ENCODE results near the gene ZNF814.
"Not testable (repeated sequence)": the region's sequence is repeated elsewhere in the genome, so short reads cannot be mapped to it uniquely, and the experiment has no call there.

ZNF814 gene

GRCh38 chr19:57888560-57889231 is at the start of gene ZNF814:
ZNF814 (minus strand) TSS chr19:57889037; CDS start chr19:57888802, 235 bp downstream.
- DNase-seq (ENCODE audit: low spot score) = peak; percentile 85

GRCh38 chr19:57935731-57936130 is 46.9 kb upstream of the ZNF814 start:
- DNase-seq (ENCODE audit: low spot score) = no peak

GRCh38 chr19:57934820-57935665 is 46.2 kb upstream of the ZNF814 start, which contains the start of gene ZNF418:
ZNF418 (minus strand) TSS chr19:57935402; CDS start chr19:57933822, 1,580 bp downstream.
- DNase-seq (ENCODE audit: low spot score) = peak; percentile 57

GRCh38 chr19:57927587-57927986 is 38.8 kb upstream of the ZNF814 start:
- DNase-seq (ENCODE audit: low spot score) = no peak

GRCh38 chr19:57916168-57916995 is 27.5 kb upstream of the ZNF814 start, which contains the start of gene ZNF417:
ZNF417 (minus strand) TSS chr19:57916592; CDS start chr19:57916411, 181 bp downstream.
- DNase-seq (ENCODE audit: low spot score) = peak; percentile 89

- no peak for DNase-seq (ENCODE audit: low spot score)
Observed at GRCh38 chr19:57914531-57914930, 25.7 kb upstream of the ZNF814 start.

- no peak for DNase-seq (ENCODE audit: low spot score)
Observed at GRCh38 chr19:57907394-57907793, 18.6 kb upstream of the ZNF814 start.

GRCh38 chr19:57905258-57905657 is 16.4 kb upstream of the ZNF814 start:
- DNase-seq (ENCODE audit: low spot score) = no peak

GRCh38 chr19:57903618-57904184 is 14.9 kb upstream of the ZNF814 start:
- no peak for DNase-seq (ENCODE audit: low spot score)

GRCh38 chr19:57900311-57900710 is 11.5 kb upstream of the ZNF814 start:
- no peak for DNase-seq (ENCODE audit: low spot score)

GRCh38 chr19:57890706-57891105 is 1.9 kb upstream of the ZNF814 start:
- DNase-seq (ENCODE audit: low spot score) = not testable (repeated sequence)

- DNase-seq (ENCODE audit: low spot score) = no peak
Observed at GRCh38 chr19:57888107-57888559, 704 bp downstream of the ZNF814 start.

- DNase-seq (ENCODE audit: low spot score) = no peak
Observed at GRCh38 chr19:57887195-57887941, 1.5 kb downstream of the ZNF814 start.

- no peak for DNase-seq (ENCODE audit: low spot score)
Observed at GRCh38 chr19:57886046-57886445, 2.8 kb downstream of the ZNF814 start.

- not testable (repeated sequence) for DNase-seq (ENCODE audit: low spot score)
Observed at GRCh38 chr19:57873883-57874799, 14.7 kb downstream of the ZNF814 start.

GRCh38 chr19:57872450-57872849 is 16.4 kb downstream of the ZNF814 start:
- no peak for DNase-seq (ENCODE audit: low spot score)

- no peak for DNase-seq (ENCODE audit: low spot score)
Observed at GRCh38 chr19:57870225-57870624, 18.6 kb downstream of the ZNF814 start.

GRCh38 chr19:57869655-57870054 is 19.2 kb downstream of the ZNF814 start:
- DNase-seq (ENCODE audit: low spot score) = not testable (repeated sequence)

GRCh38 chr19:57867868-57868492 is 20.9 kb downstream of the ZNF814 start:
- DNase-seq (ENCODE audit: low spot score) = no peak
